DMS 273 (cell line): ENCODE measurements around the gene SLC6A6.

Experiments
- DNase-seq: peaks from one replicate; lab custom pipeline; 2025; ENCODE audit not compliant: unreplicated experiment; lab: John Stamatoyannopoulos, UW

SLC6A6 gene

DNA sequence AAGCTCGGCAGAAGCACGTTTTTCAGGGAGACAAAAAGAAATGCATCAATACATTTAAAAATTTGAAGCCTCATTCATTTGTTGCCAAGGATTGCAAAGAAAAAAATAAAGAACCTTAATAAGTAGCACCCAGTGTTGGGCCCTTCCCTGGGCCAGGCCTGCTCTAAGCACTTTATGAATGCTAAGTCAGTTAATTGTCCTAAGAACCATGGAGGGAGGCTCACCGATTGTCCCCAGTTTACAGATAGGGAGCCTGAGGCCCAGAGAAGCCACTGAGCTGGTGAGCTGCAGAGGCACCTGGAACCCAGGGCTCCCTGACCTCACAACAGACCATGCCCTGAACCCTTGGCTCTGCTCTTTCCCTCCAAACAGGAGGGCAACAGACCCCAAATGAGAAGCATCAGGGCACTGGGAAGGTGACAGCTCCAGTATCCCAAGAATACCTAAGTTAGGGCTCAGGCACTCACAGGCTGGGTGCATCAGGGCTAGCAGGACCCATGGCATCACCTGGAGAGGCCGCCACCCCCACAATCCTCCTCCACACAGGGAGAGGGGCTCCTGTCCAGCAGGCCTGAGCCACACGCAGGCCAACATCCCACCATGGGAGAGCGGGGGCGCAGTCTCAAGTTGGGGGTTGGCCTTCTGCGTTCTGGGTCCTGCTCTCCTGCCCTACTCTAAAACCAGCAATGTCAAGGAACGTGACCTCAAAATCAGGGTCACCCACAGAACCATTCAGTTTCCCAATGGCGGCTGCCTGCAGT, 133.8 kb downstream of the SLC6A6 start:
- DNase-seq, result no peak

DNA sequence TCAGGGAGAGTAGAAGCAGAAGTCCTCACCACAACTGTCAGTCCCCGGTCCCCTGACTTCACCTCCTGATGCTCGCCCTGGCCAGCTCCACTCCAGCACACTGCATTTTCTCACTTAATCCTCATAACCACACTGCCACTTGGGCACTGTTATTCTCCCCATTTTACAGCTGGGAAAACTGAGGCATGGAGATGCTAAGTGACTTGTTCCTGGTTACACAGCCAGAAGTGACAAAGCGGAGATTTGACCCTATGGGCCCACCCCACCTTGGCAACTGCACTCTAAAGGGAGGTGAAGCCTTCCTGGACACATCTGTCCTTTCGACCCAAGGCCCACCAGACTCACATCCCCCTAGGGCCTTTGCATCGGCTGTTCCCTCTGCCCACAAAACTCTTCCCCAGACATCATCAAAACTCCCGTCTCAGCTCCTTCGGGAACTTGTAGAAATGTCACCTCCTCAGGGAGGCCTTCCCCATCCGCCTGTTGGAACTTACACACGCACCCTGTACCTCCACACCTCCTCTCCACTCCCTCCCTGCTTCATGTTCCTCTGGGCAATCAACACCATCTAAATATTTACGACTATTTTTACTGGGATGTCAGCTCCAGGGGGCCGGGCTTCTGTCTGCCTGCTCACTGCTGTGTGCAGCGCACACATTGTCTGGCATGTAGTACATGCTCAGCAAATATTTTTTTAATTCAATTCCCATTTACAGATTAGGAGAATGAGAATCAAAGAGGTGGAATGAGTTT, 134.6 kb downstream of the SLC6A6 start:
- DNase-seq, result no peak

DNA sequence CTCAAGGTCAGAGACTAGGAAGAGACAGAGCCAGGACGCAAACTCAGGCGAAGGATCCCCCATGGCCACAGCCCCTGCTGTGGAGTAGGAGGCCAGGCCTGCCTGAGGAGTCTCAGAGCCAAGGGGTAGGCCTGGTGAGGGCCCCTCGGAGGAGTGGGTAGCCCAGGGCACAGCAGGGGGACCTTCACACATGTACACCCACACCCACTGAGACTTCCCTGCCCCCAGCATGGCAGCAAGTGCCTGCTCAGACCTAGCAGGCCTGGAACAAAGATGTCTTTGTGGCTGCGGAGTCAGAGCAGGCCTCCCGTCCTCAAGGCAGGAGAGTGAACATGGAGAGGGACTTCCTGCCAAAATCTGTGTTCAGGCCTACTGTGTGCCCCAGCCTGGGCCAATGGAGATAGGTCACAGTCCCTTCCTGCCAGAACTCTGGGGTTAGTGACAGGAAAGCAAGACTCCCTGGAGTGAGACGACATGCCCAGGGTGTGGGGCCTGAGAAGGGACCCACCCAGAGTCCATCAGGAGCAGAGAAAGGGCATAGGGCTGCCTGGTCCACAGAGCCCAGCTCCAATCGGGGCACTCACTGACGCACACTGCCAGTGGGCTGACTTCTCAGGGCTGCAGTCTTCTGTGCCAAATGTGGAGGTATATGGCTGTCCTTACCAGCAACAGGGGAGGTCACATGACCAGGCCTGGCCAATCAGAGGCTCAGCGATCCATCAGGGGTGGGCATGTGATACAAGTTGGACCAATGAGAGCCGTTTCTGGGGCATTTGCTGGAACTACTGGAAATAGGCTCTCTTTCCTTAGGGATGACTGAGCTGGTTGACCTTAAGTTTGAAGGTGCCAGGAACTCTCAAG, 135.4 kb downstream of the SLC6A6 start:
- DNase-seq, result peak; percentile 31

DNA sequence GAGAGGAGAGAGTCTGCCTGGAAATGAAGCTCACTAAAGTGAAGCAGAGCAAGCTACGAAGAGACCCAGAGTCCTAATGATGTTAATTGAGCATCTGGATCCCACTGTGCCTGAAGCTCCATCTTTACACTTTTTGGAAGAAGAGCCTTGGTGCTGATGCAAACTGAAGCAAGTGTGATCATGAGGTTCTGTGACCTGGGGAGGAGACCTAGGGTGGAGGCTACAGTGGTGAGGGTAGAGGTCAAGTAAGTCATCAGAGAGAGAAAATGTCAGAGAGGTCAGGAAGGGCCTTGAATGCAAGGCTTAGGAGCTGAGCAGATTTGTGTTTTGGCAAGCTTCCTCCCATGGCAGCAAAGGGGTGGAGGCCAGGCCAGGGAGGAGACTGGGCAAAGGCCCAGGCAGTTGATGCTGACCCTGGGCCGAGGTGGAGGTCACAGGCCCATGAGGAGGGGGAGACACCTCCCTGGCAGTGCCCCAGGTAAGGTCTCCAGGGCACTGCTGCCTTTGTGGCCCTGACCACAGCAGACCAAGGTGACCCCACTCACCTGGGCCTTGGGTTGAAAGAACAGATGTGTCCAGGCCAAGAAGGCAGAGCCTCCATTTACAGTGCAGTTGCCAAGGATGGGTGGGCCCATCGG, 136.2 kb downstream of the SLC6A6 start:
- DNase-seq, result no peak
